NOMO-1 treated with DMSO at 0.1 percent for 48 hours (cell line): ENCODE data around the gene PPWD1.

Experiments used
- DNase-seq: peaks from one replicate; lab custom pipeline; 2025; ENCODE audit not compliant: unreplicated experiment; lab: John Stamatoyannopoulos, UW

The PPWD1 gene

DNA sequence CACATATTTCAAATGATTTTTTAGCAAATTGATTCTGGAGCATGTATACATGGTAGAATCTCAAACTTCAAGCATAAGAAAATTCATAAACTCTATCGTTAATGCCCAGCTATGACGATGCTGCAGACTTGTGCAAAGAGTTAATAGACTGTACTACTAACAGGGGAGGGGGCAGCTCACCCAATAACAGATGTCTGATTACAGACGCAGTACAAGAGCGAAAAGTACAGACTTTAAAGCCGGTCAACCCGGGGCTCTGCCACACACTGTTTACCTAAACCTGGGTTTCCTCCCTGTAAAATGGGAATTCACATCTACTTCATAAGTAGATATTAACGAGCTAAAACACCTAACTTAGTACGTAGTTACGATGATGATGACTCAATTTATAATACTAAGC is 60.4 kb downstream of the PPWD1 start:
- DNase-seq, result no peak

DNA sequence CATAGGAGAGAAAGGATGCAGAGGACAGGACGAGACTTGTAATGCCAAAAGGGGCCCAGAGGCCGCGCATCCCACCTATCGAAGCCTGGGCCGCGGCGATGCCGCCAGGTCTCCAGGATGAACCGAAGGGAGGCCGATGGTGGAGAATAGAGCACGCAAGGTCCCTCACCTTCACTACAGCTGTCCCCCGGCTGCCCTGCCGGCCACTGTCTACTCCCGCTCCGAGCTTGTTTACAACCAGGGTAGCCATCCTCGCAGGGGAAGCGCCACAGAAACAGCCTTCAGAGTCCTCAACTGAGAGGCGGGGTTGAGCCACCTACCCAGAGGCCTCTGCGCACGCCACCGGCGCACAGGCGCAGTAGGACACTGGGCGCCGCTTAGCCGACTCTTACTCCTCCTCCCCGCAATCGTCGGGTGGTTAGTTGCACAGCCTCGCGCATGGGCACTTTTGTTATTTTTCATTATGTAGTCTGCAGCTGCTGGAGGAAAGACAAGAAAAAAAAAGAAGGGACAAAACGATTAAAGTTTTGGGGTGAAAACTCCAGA is 61.0 kb downstream of the PPWD1 start, which contains the start of gene TRIM23:
TRIM23 (minus strand) TSS at position 309 of the 546 bp plus-strand sequence; CDS start at position 250, 59 bp downstream.
- peak; percentile 93 for DNase-seq

DNA sequence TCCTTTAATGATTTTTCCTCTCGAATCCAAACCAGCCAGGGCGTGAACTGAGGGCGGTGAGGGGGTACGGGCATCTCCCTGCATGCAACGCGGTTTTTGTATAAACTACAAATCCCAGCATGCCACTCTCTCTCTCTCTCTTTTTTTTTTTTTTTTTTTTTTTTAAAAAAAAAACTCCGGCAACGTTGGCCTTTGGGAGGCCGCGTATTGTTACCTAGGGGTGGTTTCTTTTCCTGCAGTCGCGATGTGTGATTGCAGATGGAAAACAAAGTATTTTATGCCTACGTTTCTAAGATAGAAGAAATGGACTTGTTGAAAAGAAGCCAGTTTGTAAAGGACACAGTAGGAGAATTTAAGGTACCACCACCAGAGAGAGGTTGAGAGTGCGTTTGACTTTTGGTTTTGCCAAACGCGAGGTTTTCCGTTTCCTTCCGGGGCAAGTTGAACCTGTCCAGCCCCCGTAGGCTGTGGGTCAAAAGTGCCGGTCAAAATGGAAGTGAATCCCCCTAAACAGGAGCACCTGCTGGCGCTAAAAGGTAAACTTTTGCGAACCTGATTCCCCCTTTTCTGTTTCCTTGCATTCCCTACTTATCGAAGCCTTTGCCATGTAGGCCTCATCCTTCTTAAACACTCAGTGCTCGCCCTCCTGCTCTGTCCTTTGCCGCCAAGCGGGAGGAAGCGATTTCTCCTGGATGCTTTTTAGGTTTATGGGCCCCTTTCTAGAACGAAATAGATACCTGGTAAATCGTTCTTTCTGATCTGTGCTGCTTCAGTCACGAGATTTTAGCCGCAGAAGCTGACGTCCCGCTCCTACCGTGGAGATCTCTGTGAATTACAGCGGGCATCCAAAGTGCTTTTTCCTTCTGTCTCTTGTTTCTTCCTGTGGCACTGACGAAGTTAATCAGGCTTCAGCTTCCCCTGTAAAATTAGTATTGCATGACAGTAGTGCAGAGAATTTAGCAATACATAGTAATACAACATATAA is 61.8 kb downstream of the PPWD1 start, which contains the start of the genes SHLD3 and TRAPPC13:
SHLD3 (plus strand) TSS at position 457 of the 985 bp plus-strand sequence. CDS start 4,561 bp downstream, outside the sequence.
TRAPPC13 (plus strand) TSS at position 457 of the 985 bp plus-strand sequence; CDS start at position 491, 34 bp downstream.
- peak; percentile 92 for DNase-seq

DNA sequence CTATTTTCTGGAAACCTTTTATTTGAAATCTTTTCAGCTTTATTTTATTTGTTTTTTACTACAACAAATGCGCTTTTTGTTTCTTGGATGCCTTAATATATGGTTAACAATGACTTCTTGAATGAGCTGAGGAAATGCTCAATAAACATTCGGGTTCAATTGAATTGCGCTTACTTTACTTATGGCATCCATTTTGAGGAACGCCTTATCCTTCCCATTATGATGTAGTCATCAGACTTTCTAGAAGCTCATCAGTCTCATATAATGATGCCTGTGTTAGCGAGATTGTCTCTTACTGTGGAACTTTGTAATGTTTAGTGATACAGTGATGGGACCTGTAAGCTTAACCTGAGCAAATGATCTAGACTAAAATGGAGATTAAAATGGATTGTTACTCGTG is 62.6 kb downstream of the PPWD1 start:
- DNase-seq, result peak; percentile 20

DNA sequence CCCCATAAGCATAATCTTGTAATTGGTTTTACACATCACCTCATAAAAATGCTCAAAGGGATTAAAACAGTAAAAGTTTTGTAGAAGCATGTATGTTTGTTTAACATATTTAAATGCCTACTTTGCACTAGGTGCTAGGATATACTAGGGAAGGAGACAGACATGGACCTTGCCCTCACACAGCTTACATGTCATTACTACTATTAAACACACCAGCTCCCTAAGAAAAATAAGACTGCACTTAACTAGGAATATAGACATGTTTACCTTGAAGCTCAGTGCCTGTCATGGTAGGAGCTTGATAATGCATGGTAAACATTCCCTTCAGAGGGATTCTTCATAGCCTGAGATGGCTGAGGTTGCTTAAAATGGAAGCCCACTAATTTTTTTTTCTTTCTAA is 67.9 kb downstream of the PPWD1 start:
- DNase-seq, result no peak
